SW480 (cell line): Measurements from ENCODE around the gene MARCHF10.
A peak's percentile ranks its signal among the peaks of the same experiment; 100 is the strongest.

Source experiments
- DNase-seq: peaks from one replicate; pipeline ENCODE4 v3.0.0-alpha.2; 2016; ENCODE audit warnings: low spot score

The MARCHF10 gene

DNA sequence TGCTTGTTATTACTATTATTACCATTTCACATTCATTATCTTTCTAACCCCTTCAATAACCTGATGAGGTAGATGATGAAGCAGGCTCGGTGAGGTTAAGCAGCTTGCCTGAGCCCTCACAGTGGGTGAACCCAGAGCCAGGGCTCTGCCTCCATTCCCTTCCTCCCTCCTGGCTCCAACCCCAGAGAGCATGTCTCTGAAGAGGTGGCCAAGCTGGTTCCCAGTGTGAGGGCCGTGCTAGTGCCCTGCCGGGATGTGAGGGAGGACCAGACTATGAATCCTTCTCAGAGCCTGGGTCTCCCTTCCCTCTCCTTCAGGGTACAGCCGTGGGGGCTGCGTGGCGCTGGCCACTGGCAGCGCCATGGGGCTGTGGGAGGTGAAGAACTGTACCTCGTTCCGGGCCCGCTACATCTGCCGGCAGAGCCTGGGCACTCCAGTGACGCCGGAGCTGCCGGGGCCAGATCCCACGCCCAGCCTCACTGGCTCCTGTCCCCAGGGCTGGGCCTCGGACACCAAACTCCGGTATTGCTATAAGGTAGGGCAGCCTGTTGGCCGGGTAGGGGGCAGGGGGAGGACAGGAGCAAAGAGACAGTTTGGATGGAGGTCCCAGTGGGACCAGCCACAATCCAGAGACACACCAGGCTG is 131.0 kb downstream of the MARCHF10 start:
- DNase-seq: no peak

- DNase-seq: no peak
These were observed 131.7 kb downstream of the MARCHF10 start for GRCh38 chr17:62676231-62676943.

GRCh38 chr17:62675701-62676100 is 132.4 kb downstream of the MARCHF10 start:
- no peak for DNase-seq

GRCh38 chr17:62675260-62675659 is 132.9 kb downstream of the MARCHF10 start:
- DNase-seq: no peak

- no peak for DNase-seq
These were observed 133.3 kb downstream of the MARCHF10 start for GRCh38 chr17:62674841-62675240.

DNA sequence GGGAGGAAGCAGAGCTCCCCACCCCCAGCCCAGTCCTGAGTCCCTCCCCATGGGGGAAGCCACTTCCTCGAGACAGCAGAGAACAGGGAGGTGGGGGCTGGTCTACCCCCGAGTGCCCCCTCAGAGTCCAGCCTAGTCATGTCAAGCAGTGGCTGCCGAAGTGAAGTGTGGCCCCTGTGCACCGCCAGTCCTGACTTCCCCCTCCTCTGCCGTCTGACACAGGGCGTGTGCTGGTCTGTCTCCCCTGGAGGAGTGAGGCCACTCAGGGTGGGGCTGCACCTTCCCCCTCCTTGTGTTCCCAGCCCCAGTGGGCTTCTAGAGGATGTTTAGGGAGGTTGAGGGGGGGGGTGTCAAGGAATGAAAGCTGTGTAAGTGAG is 133.8 kb downstream of the MARCHF10 start:
- DNase-seq: no peak

- DNase-seq: no peak
These were observed 134.3 kb downstream of the MARCHF10 start for GRCh38 chr17:62673614-62674362.

DNA sequence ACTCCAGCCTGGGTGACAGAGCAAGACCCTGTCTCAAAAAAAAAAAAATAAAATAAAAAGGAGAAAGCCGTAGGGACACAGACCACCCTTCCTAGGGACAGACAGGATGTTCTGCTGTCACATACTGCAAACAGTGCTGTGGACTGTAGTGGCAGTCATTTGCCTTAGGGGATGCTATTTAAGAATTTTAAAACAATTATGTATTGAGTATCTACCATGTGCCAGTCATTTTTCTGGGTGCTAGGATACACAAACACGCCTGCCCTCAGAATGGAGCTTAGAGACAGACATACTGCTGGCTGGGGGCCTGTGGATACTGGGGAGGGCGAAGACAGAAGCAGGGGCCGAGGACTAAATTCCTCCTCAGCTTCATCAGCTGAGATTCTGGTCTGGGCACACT is 135.2 kb downstream of the MARCHF10 start:
- DNase-seq: no peak

DNA sequence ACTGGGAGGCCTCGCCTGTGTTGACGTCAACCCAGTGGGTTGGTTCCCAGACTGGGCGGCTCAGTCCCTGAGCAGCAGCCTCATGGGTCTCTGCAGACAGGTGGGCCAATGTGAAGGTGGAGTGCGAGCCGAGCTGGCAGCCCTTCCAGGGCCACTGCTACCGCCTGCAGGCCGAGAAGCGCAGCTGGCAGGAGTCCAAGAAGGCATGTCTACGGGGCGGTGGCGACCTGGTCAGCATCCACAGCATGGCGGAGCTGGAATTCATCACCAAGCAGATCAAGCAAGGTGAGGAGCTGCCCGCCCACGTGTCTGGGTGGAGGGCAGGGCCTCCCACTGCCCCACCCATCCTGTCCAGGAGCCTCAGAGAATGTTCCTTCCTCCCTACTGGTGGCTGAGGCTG is 136.6 kb downstream of the MARCHF10 start:
- peak; percentile 26 for DNase-seq

GRCh38 chr17:62670202-62670821 is 137.8 kb downstream of the MARCHF10 start:
- no peak for DNase-seq

- DNase-seq: no peak
These were observed 139.9 kb downstream of the MARCHF10 start for GRCh38 chr17:62668091-62668804.

- no peak for DNase-seq
These were observed 141.1 kb downstream of the MARCHF10 start for GRCh38 chr17:62666801-62667591.

- no peak for DNase-seq
These were observed 141.9 kb downstream of the MARCHF10 start for GRCh38 chr17:62666061-62666800.

DNA sequence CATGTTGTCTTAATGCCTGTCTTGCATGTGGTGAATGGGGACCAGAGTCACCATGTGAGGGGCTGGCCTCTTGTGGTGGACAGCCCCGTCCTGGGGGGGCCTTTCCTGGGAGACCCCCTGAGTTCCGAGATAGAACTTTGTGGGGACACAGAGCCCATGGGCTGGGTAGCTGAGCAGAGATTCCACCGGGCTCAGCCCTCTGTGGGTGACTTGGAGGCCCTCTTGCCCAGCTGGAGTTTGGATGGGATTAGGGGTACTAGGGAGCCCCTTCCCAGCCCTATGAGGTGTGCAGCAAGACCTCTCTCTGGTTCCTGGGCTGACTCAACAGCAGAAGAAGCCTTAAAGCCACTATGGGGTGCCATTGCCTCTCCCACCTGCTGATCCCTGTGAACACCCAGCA is 142.5 kb downstream of the MARCHF10 start:
- DNase-seq: no peak

GRCh38 chr17:62664336-62665120 is 143.6 kb downstream of the MARCHF10 start:
- no peak for DNase-seq

GRCh38 chr17:62663304-62663703 is 144.8 kb downstream of the MARCHF10 start:
- no peak for DNase-seq

- DNase-seq: no peak
These were observed 145.3 kb downstream of the MARCHF10 start for GRCh38 chr17:62662855-62663254.

- no peak for DNase-seq
These were observed 146.8 kb downstream of the MARCHF10 start for GRCh38 chr17:62661337-62661736.

DNA sequence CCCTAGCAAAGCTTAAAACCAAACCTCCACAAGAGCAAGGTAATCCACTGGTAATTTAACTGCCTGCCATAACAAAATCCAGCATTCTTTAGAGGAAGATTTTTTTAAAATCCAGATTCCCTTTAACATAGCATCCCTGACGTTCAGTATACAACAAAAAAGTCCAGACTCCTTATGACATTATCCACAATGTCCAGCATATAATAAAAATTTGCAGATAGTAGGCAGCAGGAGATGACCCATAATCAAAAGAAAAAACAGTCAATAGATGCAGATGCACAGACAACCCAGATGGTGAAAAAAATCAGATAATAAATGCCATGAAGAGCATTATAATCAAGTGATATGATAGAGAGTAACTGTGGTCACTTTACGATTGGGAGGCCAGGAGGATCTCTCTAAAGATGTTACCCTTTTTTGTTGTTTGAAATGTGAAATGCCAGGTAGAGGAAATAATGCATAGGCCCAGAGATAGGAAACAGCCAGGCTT is 147.4 kb downstream of the MARCHF10 start:
- no peak for DNase-seq
